HS-5 (cell line): ENCODE results near the gene C10orf71.

Experiments
- DNase-seq: peaks from one replicate; pipeline ENCODE4 v3.0.0-alpha.2; 2012; ENCODE audit warnings: low read depth

C10orf71 gene

DNA sequence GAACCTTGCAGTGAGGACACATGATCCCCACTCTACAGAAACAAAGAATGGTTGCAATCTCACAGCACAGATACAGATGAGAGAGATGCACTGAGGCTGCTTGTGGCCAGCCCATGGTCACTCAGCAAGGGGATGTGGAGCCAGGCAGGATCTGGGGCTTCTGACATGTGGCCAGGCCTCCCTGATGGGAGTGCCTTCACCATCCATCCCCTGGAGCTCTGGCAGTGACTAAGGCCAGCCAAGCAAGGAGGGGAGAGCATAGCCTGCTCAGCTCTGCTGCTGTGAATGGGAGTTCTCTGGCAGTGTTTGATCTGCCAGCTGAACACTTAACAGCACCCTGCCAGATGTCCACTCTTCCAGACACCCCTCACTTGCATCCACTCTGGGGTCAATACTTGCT lies 19.8 kb downstream of the C10orf71 start:
- DNase-seq = no peak

DNA sequence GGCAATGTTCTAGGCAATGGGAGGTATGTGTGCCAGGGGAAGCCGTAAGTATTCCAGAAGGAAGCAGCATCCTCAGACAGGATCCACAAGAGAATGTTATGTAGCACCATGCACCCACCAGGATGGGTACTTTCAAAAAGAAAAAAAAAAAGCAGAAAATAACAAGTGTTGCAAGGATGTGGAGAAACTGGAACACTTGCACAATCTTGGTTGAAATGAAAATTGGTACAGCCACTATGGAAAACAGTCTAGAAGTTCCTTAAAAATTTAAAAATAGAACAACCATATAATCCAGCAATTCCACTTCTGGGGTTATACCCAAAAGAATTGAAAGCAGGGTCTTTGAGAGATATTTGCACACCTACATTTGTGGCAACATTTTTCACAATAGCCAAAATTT lies 20.2 kb downstream of the C10orf71 start:
- DNase-seq = no peak

DNA sequence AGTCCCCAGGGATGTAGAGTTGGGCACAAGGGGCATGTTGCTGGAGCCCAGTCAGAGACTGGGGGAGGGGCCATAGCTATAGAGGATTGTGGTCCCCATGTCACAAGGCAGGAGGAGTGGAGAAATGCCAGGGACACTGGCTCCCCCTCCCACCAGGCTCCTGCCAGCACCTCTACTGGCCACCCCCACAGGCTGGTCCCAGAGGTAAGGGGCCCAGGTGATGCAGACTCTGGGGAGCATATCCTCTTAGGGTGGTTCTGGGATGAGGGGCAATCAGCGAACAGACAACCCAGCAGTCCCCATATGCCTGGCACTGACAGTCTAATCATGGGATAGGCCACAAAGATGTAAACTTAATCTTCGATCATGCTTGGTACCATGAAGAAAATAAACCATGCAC lies 21.2 kb downstream of the C10orf71 start:
- no peak for DNase-seq

DNA sequence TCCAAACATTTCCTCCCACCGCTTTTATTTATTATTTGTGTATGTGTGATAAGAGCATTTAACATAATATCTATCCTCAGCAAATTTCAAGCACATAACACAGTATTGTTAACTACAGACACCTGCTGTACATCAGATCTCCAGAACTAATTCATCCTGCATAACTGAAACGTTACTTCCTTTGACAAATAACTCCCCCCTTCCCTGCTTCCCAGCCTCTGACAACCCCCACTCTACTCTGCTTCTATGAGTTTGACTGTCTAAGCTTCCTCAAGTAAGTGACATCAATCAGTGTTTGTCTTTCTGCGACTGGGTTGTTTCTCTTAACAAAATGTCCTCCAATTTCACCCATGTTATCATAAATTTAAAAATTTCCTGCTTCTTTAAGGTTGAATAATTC lies 22.1 kb downstream of the C10orf71 start:
- no peak for DNase-seq

DNA sequence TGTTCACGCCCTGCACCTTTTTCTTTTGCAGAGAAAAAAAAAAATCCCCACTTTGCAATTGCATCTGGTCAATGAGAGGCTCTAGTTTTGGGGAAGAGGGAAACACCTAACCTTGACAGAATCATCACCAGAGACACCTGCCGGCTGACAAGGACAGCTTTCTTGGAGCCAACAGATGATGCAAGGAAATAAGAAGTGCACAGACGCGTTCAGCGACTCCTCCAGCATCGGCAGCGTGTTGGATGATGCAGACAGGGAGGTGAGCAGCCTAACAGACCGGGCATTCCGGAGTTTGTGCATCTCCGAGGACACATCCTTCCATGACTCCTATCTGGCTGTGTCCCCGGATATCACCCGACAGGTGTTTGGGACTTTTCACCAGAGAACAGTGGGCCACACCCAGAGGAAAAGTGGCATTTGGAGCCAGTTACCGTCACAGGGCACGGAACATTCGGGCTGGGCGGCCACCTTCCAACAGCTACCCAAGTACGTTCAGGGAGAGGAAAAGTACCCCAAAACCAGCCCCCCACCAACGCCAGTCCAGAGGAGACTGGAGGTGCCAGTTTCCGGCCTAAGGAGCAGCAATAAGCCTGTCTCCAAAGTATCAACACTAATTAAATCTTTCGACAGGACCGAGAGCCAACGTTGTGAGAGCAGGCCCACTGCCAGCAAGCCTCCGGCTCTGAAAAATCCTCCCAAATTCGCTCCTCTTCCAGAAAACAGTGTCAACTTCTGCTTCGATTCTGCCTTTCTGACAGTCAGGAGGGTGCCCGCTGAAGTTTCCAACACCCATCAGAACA lies 23.6 kb downstream of the C10orf71 start:
- DNase-seq = no peak

DNA sequence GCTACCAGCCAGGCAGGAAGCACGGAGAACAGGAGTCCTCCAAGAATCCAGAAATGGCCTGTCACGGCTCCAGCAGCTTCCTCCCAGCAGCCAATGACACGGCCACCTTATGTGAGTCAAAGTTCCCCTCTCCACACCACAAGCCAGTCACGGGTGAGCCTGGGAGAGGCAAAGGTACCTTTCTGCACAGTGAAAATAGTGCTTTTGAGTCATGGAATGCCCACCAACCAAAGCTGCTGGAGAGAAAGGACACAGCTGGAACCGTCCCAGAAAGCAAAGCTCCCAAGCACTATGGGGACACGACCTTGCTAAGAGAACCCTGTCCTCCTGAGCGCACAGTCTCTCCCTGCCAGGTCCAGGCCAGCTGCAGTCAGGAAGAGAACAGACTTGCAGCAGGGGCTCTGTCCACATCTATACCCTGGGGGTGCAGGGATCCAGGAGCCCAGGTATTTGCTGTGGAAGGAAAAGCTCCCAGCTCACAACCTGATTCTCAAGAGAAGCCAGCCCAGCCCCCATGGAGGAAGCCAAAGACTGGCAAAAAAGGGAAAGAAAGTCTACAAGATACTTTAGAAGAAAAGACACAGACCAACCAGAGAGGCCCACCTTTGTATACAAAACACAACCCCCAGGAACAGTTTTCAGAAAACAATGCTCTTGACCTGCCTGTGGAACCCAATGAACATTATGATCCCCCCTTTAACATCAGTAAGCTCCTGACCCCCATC lies 24.4 kb downstream of the C10orf71 start:
- DNase-seq = no peak

DNA sequence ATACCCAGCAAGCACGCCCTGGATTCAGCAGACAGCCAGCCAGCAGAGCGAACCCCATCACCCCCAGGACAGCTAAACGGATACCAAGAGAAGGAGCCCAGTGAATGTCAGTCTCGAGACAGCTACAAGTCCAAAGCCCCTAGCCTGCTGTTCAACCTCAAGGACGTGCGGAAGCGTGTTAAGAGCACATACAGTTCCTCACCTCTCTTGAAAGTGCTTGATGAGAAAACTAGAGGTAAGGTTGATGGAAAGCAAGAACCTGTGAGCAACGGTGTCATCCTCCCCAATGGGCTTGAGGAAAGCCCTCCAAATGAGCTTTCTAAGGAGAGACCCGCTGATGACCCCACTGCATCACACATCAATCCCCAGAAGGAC lies 24.9 kb downstream of the C10orf71 start:
- no peak for DNase-seq

DNA sequence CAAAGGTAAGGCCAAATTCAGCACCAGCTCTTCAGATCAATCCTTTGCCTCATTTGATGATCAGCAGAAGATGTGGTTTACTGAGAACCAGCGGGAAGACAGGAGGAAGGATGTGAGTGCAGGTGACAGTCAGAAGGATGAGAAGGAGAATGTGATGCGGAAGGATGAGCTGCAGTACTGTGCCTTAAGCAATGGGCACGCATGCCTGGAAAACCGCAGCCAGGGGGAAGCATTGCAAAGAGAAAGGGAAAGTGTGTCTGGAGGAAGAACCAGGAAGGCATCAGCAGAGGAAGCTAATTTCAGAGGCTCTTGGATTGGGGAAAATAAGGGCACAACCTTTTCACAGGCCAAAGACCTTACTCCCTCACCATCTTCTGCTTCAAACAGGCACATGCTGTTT lies 25.7 kb downstream of the C10orf71 start:
- no peak for DNase-seq

DNA sequence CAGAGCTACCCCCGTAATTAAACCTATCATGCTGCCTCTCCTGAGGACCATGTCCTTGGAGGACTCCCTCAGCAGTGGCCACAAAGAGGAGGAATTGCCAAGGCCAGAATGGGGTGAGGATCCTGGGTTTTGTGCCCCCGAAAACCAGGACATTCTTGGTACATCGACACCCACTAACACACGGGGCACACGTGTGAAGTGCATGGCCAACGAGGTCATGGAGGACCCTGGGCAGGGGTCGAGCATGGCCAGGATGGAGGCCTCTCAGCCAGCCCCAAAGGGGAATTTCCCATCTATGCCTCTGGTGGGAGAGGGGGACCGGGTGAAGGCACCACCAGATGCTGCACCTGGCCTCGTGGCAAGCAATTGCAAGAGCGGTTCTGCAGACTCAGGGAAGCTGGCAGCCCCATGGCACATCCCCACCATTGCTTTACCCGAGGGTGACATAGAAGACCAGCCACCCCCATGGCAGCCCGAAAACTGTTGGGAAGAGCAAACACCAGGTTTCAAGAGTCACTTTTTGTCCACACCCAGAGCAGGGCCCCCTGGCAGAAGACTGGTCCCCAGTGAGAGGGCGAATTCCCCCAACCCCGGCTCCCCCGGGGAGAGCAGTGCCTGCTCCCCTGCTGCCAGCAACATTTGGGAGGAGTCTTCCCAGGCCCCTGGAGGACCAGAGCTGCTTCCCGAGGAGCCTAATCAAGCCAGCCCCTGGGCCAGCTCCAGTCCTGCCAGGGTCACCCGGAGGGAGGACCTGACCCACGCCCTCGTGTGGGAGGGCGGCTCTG lies 26.4 kb downstream of the C10orf71 start:
- no peak for DNase-seq

DNA sequence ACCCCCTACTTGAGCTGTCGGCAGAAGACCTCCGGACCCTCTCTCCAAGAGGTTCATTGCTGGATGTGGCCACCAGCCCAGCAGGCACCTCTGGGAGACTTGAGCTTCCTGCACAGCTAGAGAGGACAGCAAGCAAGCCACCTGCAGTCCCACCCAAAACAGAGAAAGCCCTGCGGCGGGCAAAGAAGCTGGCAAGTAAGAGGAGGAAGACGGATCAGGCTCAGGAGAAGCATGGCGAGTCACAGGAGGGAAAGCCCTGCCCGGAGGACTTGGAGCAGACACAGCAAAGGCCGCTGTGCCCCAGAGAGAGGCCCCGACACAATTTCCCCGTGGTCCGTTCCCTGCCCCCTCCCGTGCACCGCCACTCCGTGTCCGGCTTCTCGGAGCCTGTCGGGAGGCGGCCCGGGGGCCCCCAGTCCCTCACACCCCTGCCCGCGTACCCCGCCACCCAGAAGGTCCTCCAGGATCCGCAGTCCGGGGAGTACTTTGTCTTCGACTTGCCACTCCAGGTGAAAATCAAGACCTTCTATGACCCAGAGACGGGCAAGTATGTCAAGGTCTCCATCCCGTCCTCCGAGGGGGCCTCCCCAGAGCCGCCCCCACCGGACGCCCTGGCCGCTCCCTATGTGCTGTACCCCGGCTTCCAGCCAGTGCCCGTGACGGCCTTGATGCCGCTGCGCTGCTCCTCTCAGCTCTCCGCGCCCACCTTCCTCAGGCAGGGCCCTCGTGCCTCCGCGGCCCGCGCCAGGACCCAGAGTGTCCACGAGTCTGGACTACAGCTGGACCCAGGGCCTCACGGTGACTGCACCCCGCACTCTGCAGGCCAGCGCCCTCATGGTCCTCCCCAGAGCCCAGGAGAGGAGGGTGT lies 27.2 kb downstream of the C10orf71 start:
- DNase-seq = no peak

DNA sequence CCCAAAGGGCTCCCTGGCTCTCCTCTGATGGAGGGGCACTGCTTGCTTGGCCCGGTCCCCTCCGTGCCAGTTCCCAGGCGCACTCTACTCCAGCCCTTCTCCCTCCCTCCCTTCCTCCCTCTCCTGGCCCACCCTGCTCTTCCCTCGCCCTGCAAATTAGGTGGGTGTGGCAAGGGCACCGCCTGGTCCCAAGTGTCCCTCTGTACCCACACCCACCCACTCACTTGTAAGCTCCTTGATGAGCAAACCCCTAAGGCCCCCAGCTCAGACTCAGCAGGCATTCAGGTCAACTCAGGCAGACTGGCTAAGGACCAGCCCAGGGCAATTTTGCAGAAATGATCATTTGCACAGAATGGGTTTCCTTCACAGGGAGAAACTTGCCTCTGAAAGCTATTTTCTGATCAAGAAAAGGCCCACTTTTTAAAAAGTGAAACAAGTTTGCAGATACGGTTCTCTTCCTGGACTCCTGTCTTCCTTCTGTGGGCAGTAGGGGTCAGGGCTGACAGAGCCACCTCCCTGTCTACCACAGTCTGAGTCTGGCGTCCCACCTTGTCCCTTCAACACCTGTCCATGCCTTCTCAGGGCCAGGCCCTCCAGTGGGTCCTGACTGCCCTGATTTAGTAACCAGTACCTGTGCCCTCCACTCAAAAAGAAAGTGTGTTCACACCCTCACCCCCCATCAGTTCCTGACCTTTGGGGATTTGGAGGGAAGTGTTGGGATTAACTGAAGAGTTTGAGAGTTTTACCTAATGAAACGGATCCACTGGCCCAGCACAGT lies 28.3 kb downstream of the C10orf71 start:
- DNase-seq = no peak

DNA sequence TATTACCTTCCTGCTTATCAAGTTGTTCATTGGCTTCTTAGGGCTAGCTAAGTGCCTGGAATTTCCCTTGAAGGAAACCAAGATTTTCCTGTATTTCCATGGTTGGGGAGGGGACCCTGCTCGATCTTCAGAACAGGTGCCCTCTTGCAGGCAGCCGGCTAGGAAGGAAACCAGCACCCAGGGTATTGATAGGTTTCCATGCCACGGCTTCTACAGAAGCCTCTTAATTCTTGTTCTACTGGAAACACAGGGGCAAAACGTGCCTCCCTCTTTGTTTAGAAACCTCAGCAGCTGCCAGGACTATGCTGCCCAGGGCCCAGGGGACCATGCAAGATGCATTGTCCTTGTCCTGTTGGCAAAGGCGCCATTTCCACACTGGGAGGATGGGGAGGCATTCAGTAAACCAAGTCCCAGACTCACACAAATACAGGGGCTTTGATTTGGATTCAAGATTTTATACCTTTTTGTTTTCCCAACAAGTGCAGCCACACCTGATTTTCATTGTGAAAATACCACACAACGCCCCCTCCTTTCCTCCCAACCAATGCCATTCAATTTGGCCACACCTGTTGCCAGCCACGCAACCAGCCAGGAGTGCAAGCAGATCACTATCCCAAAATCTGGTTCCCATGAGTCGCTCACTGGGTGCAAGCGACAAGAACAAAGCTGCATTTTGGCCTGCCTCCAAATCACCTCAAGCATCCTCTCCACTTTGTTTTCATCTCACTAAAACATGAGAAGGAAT lies 29.6 kb downstream of the C10orf71 start:
- DNase-seq = no peak

DNA sequence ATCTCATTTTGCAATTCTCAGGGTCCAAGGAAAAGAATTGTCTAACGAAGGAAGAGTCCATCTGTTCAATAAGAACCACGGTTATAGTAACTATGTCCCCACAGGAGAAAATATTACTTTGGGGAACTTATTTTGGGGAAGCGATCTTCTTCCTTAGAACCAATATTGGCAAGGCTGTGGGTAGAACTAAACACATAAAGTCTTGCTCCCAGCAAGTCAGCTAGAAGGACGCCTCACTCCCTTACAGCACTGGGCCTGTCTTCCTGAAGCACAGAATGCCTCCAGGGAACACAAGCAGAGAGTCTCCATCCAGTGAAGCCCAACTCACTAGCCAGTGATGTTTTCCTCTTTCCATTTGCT lies 30.2 kb downstream of the C10orf71 start:
- DNase-seq = no peak

DNA sequence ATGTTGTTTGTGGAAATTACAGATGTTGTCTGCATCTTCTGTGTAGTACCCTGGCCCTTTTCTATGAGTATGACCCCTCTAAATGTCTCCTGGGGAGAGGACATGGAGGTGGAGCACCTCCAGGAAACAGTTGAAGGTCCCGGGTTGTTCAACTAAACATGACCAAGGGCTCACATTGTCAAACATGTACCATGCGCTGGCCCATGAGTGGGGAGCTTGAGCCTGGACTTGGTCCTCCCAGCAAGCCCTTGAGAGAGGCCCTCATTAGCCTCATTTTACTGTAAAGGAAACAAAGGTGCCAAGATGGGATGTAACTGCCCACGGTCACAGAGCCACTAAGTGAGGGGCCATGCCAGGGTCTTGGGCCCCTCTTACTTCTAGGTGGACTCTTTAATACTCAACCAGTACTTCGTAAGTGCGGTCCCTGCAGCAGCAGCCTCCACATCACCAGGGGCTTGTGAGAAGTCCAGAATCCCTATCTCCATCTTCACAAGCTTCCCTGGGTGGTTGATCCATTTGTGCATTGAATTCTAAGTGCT lies 31.2 kb downstream of the C10orf71 start:
- DNase-seq = no peak

DNA sequence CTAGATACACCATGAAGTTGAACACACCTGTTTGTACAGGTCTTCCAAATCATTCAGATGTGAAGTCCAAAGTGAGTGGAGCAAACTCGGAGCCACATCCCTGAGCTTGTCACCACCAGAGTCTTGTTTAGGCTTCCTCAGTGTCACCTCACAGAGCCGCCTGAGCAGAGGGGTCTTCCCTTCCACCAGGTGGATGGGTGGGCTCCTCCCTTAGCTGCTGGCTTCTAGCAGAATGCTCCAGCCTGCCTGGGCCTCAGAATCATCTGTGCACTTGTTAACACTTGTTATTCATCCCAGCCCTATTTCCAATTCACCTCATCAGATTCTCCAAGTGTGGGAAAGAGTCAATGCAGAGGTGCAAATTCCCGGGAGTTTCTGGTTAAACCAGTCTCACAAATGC lies 32.5 kb downstream of the C10orf71 start:
- no peak for DNase-seq

DNA sequence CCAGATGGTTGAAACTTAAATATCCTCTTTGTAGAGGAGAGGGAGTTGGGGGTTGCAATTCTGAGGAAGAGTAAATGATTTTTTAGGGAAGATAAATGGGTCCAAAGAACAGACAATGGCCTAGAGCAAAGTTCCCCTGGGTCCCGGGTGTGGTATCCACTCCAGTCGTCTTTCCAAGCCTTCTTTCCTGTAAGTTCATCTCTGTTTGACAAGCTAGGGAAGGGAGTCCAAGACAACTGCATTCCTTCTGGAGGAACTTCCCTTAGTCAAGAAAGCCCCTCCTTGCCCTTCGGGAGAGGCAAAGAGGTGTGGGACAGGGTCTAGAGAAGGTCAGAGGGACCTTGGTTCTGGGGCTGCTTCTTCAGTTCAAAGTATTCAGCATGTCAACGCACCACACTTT lies 33.4 kb downstream of the C10orf71 start:
- no peak for DNase-seq

DNA sequence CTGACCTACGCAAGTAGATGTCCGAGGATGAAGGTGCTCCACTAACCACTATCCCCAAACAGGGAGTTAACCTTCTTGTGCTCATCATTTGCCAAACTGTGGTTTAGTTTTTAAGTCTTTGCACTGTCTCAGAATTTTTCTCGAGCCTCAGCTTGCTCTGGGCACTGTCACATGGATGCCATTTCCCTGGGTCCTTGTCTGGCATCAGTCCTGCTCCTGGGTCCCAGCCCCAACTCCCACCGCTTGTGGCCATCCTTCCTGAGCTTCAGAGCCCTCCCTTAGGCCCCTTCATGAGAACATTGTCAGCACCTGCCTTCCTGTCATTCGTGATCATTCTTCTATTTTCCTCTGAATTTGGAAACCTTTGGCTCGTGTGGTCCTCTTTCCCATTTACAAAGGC lies 33.8 kb downstream of the C10orf71 start:
- DNase-seq = no peak

DNA sequence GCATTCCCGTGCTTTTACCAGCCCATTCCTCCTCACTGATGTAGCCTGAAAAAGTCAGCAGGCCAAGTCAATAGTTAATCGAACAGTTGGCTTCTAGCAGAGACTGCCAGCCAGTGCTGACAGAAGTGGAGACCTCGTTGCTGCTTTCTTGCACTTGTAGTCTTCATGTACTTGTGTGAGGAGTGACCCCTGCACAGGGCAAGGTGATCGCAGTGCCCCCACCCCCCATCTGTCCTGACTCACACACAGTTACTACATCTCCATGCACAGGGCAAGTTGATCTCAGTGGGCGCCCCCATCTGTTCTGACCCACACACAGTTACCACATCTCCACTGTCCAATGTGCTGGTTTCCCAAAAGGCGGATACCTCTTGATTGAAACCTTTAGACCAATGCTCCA lies 34.2 kb downstream of the C10orf71 start:
- DNase-seq = no peak

DNA sequence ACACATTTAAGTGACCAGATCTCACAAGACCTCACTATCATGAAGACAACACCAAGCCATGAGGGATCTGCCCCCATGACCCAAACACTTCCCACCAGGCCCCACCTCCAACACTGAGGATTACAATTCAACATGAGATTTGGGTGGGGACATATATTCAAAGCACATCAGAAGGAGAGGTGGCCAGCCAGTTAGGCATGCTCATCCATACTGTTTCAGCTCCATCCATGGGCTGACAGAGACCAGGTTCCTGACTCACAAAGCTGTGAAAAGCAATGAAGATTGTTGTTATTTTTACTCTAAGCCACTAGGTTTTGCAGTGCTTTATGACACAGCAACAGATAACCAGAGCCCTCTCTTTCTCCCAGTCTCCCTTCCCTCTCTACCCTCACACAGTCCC lies 36.0 kb downstream of the C10orf71 start:
- no peak for DNase-seq

DNA sequence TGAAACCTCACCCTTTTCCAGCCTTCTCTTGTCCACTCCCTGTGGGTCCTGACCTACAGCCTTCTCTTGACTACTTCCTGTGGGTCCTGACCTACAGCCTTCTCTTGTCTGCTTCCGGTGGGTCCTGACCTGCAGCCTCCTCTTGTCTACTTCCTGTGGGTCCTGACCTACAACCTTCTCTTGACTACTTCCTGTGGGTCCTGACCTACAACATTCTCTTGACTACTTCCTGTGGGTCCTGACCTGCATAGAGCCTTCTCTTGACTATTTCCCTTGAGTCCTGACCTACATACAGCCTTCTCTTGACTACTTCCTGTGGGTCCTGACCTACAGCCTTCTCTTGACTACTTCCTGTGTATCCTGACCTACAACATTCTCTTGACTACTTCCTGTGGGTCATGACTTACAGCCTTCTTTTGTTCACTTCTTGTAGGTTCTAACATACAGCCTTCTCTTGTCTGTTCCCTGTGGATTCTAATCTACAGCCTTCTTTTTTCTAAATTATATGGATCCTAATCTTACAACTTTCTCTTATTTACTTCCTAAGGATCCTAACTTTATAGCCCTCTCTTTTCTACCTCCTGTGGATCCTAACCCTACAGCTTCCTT lies 36.5 kb downstream of the C10orf71 start:
- no peak for DNase-seq
